ENCODE measurements around the gene AEBP2.
"Not testable (repeated sequence)": the region's sequence is repeated elsewhere in the genome, so short reads cannot be mapped to it uniquely, and the experiment has no call there.

AEBP2 gene

GRCh38 chr12:19423166-19423930, 15.9 kb upstream of the AEBP2 start:
- no peak for DNase-seq

- DNase-seq = no peak
Measured at GRCh38 chr12:19428246-19428645, 11.0 kb upstream of the AEBP2 start.

DNA sequence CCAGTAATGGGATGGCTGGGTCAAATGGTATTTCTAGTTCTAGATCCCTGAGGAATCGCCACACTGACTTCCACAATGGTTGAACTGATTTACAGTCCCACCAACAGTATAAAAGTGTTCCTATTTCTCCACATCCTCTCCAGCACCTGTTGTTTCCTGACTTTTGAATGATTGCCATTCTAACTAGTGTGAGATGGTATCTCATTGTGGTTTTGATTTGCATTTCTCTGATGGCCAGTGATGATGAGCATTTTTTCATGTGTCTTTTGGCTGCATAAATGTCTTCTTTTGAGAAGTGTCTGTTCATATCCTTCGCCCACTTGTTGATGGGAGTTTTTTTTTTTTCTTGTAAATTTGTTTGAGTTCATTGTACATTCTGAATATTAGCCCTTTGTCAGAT, 9.8 kb upstream of the AEBP2 start:
- DNase-seq = not testable (repeated sequence)

DNA sequence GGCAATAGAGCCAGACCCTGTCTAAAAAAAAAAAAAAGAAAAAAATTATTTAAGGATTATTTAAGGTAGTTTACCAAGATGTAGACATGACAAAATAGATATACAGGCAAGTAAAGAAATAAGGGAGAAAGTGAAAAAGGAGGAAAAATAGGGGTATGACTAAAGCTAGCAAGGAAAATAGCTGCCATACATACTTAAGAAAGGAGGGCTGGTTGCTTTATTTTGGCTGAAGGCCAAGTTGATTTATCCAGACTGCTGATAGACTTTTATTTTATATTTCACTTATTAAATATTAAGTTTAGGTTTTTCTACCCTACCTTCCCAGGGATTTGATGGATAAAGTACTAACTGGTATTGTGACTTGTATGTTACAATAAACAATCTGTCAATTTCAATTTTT, 8.3 kb upstream of the AEBP2 start:
- no peak for DNase-seq

DNA sequence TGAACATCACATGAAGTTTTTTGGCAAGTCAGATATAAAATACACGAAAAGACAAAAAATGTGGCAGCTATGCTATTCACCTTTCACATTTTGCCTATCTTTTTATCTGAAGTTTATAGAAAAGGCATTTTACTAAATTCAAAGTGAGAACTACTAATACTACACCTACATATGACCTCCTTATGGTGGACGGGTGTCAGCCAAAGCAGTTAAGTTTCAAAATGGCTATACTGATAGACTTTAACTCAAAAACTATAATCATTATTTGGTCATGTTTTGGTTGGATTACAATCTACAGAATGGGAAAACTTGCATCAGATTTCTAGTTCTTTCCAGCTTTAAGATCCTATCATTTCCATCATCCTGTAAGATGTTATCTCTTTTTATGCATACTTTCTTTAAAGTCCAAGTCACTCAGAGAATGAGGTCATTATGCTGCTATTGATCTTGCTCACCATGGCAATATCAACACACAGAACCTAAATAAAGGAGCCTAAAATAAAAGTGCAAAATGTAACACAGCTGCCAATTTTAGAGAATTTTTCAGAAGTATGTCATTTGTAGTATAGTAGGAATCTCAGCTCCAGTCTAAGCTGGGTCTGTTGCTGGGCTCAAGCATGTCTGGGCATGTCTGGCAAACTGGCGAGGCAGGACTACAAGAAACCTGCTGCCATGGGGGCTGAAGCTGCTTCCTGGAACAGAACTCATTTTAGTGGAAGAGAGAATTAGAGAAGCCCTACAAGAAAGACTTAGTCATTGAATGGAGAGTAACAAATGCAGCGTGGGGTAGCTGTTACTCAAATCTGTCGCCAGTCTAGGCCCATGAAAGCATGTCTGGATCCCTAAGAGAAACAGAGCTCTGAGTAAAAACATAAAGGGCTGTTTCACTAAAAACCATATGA, 7.6 kb upstream of the AEBP2 start:
- DNase-seq = peak in 1 of 2 donors; percentile 19

DNA sequence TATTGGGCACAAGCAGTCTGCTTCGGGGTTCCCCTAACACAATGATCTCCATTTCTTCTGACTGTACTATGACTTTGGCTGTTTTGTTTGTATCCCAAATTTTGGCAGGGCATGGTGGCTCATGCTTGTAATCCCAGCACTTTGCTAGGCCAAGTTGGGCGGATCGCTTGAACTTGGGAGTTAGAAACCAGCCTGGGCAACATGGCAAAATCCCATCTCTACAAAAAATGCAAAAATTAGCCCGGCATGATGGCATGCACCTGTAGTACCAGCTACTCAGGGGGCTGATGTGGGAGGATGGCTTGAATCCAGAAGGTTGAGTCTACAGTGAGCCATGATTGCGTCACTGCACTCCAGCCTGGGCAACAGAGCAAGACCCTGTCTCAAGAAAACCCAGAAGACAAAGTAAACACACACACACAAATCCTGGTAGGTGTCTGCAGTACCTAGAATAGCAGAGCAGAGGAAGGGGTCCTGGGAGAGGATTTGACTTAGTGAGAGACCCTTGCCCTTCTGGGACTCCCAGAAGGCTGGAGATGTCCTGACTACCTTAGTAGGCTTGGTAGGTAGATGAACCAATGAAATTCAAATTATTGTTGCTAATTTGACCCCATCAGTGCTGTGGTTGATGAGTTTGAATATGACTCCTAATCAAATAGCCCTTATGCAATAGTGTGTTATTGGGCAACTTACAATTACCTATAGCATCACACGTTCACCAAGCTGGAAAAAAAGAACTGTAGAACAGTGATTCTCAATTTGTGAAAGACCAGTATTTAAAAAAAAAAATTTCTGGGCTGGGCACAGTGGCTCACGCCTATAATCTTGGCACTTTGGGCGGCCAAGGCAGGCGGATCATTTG, 6.8 kb upstream of the AEBP2 start:
- no peak for DNase-seq

GRCh38 chr12:19434538-19434937, 4.8 kb upstream of the AEBP2 start:
- peak in 1 of 2 donors; percentile 8 for DNase-seq

DNA sequence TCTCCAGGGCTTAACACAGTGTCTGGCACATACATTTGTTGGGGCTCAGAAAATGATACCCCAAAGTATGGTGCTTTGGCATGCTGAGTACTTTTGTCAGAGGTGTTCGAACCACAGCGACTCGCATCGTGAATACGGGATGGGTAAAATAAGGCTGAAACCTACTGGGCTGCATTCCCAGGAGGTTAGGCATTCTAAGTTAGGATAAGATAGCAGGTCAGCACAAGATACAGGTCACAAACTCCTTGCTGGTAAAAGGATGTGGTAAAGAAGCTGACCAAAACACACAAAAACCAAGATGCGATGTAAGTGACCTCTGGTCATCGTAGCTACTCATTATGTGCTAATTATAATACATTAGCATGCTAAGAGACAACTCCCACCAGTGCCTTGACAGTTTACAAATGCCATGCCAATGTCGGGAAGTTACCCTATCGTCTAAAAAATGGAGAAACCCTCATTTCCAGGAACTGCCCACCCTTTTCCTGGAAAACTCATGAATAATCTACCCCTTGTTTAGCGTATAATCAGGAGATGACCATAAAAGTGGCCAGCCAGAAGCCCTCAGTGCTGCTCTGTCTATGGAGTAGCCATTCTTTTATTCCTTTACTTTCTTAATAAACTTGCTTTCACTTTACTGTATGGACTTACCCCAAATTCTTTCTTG, 3.3 kb upstream of the AEBP2 start:
- no peak for DNase-seq

DNA sequence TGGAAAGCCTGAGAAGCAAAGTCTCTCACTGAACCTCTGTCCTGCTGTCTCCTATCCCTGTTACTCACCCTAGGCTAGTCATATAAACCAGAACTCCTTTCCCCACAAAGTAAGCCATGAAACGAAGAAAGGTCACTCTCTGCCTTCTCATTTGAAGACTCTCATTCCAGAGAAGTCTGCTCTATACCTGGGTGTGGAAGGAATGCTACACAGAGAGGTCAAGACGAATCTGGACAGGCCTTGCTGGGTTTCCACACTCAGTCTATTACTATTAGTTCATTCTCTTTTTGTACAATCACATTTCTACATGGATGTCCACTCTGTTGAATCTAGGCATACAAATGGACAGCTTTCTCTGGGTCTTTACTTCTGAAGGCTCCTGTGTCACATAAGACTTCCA, 2.4 kb upstream of the AEBP2 start:
- no peak for DNase-seq

- no peak for DNase-seq
Measured at GRCh38 chr12:19437996-19438395, 1.3 kb upstream of the AEBP2 start.

GRCh38 chr12:19440019-19440858, 947 bp downstream of the AEBP2 start:
- DNase-seq = peak; percentile 36 to 66

DNA sequence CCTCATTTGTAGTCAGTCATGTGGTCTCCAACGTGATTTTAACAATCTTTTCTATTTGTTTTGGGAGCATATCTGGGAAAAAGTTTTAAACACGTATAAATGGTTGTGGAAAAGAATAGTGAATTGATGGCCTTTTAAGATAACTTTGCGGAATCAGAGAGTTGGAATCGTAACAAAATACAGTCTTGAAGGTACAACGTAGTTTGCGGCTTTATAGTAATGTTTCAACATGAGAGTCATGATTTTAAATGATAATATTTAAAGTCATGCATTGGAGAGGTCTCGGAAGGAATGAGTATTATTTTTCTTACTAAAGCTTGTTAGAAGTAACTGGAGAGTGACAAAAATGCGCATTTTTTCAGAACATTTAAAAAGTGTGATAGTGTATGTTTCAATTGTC, 1.6 kb downstream of the AEBP2 start:
- no peak for DNase-seq

DNA sequence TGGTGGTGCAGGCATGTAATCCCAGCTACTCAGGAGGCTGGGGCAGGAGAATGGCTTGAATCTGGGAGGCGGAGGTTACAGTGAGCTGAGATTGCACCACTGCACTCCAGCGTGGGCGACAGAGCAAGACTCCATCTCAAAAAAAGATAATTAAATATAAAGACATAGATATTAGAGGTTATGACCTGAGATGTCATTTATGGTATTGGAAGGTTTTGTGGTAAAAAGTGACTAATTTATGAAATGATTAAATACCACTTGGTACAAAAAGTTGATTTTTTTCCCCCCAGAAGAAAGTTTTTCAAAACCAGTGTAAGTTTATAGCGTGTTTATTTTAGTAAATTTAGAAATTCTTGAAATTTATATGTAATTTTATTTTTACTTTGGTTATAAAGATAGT, 4.3 kb downstream of the AEBP2 start:
- no peak for DNase-seq

GRCh38 chr12:19444097-19444496, 4.8 kb downstream of the AEBP2 start:
- DNase-seq = no peak

DNA sequence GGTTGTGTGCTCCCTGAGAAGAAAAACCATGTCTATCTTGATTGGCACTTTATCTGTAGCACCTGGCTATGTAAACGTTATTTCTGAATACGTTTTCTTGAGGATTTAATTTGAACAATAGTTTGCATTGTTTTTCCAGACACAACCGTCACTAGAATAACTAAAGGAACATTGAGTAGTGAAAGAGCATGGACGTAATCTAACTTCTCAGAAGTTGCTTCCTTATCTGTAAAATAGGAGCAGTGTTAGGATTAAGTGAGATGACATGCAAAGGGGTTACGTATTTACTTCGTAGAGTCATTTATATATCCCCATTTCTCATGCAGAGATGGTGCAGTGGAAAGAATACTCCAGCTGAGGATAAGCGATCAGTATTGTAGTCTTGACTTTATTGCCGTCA, 8.1 kb downstream of the AEBP2 start:
- DNase-seq = no peak

DNA sequence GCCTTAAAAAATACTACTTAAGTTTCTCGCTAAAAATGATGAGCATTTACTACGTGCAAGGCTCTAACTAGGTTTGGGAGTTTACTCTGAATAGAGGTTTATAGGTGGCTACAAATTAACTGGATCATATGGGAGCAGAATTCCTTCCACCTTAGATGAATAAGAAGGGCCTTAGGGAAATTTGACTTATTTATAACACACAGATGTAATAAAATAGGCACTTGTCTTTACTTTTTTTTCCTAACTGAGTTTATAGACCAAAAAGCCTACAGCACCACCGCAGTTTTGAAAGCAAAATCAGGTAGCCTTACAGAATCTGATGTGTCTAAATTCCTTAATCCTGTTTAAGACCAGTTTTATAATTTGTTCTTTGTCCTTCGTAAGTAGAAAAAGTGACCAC, 10.5 kb downstream of the AEBP2 start:
- no peak for DNase-seq

- no peak for DNase-seq
Measured at GRCh38 chr12:19450362-19450761, 11.1 kb downstream of the AEBP2 start.

DNA sequence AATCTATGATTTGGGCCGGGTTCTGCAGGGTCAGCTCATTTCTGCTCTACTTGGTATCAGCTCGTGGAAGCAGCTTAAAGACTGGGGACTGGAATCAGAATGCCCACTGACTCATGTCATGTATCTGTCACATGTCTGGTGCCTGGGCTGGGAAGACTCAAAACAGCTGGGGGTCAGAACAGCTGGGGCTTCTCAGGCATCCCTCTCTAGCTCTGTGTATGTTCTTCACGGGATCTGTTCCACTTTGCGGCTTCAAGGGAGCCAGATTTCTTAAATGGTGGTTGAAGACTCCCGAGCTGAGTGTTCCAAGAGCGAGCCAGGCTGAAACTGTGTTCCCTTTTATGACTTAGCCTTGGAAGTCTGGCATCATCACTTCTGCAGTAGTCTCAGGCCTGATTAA, 11.9 kb downstream of the AEBP2 start:
- DNase-seq = no peak

DNA sequence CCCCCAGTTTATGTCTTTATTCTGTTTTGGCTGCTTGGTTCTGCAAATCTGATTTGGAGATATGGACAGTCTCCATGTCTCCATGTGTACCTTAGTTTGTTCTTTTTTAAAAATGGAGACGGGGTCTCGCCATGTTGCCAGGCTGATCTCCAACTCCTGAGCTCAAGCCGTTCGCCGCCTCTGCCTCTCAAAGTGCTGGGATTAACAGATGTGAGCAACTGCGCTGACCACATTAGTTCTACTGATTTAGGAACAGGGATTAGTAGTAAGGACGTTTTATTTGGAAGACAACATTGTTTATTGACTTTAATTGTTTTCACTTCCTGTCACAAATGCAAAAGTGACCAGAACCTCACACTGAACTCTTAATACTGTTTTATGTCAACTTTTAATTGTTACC, 14.7 kb downstream of the AEBP2 start:
- no peak for DNase-seq

GRCh38 chr12:19454837-19455236, 15.5 kb downstream of the AEBP2 start:
- no peak for DNase-seq

GRCh38 chr12:19456176-19456575, 16.9 kb downstream of the AEBP2 start:
- no peak for DNase-seq

- DNase-seq = no peak
Measured at GRCh38 chr12:19457561-19457960, 18.3 kb downstream of the AEBP2 start.

Measured in CD4-positive, alpha-beta T cell treated with Interferon alpha-2 for 1 hour (primary cell).